Stomach (tissue), 9 donors: ENCODE results near the gene ZNF8. TPM values are rescaled to one million over a fixed set of nuclear protein-coding genes. Genes with fewer than 3 reads are reported as not detected.

ENCODE experiments used
- DNase-seq, 2 donors: peaks; one replicate each; pipeline versions ENCODE4 v3.0.0 to v3.0.0-alpha.2; 2013 to 2019
- H3K27ac ChIP-seq, 5 donors: fragments of 200-600 bp in 4 of 5; sonication (generic) in 4 of 5; one replicate each; pipeline ENCODE4 v1.5.1; 2013 to 2019; ENCODE audit warnings: mild to moderate bottlenecking in 1 of 5, moderate library complexity in 1 of 5
- H3K27me3 ChIP-seq, 3 donors: fragments of 200-600 bp; sonication (generic); one replicate each; pipeline ENCODE4 v1.5.1; 2017 to 2019; ENCODE audit warnings: mixed run types in 1 of 3
- H3K36me3 ChIP-seq, 4 donors: fragments of 200-600 bp; sonication (generic); 1 replicate in 3 of 4; 2 replicates in 1 of 4; pipeline ENCODE4 v1.5.1; 2016 to 2019
- H3K4me1 ChIP-seq, 4 donors: fragments of 200-600 bp; sonication (generic); one replicate each; pipeline ENCODE4 v1.5.1; 2016 to 2019
- H3K4me3 ChIP-seq, 4 donors: fragments of 200-600 bp; sonication (generic) in 3 of 4; one replicate each; pipeline ENCODE4 v1.5.1; 2016 to 2019; ENCODE audit warnings: mild to moderate bottlenecking in 1 of 4
- H3K9me3 ChIP-seq, 4 donors: fragments of 200-600 bp; sonication (generic); one replicate each; pipeline ENCODE4 v1.5.1; 2016 to 2019
- CTCF ChIP-seq, 7 experiments: fragments of 450-650 bp in 4 of 7; fragments of 200-600 bp in 3 of 7; sonication (generic) in 3 of 7; IDR thresholded peaks; one replicate each; pipeline ENCODE4 v1.5.1; 2016 to 2019; ENCODE audit warnings: antibody characterized with exemption in 7 of 7, control low read depth in 2 of 7, mild to moderate bottlenecking in 1 of 7
- EP300 ChIP-seq: sonication (generic); formaldehyde crosslinking; IDR thresholded peaks from one replicate; pipeline ENCODE4 v1.6.1; 2017; ENCODE audit warnings: antibody characterized with exemption
- POLR2A ChIP-seq, 4 donors: fragments of 450-650 bp; IDR thresholded peaks; one replicate each; pipeline ENCODE4 v1.6.1; 2016; ENCODE audit warnings: antibody characterized with exemption in 4 of 4, control low read depth in 2 of 4, mild to moderate bottlenecking in 1 of 4, moderate library complexity in 1 of 4
- POLR2AphosphoS5 ChIP-seq, 3 donors: sonication (generic); formaldehyde crosslinking; IDR thresholded peaks; one replicate each; pipeline ENCODE4 v1.6.1; 2016; ENCODE audit warnings: antibody characterized with exemption in 3 of 3
- WGBS, 5 donors: extraction: QIAGEN DNeasy Blood & Tissue Kit in 3 of 5; methylation state at CpG; one replicate each; pipeline versions ENCODE4 v1.1.5 to v1.1.7; 2013 to 2018; 5-methylcytosine and 5-hydroxymethylcytosine counted together
- intact Hi-C: fragments of 100-400 bp; cut with DNase I; formaldehyde crosslinking; loops from one replicate; pipeline ENCODE4 v1.15.1; 2023; ENCODE audit warnings: low total_unique reads
- polyA plus RNA-seq, 3 donors: library from polyadenylated mRNA; stranded (reverse); fragments of 200-250 nt; gene quantifications; one replicate each; pipeline ENCODE4 v1.2.3, GENCODE V29; 2013
- total RNA-seq, 5 donors: library from RNA; depleted of rRNA; stranded (reverse); fragments of >200 nt; gene quantifications; one replicate each; pipeline versions ENCODE4 v1.1.0 to v1.2.3, GENCODE V29; 2014 to 2016
- donor health status: healthy with polysubstance abuse.
- donor health status: Bipolar disorder and iron deficiency.
- donor health status: healthy.

Gene ZNF8
- total and polyA plus RNA-seq, 8 donors: 0.81 to 9.0 (median 2.5) TPM

DNA sequence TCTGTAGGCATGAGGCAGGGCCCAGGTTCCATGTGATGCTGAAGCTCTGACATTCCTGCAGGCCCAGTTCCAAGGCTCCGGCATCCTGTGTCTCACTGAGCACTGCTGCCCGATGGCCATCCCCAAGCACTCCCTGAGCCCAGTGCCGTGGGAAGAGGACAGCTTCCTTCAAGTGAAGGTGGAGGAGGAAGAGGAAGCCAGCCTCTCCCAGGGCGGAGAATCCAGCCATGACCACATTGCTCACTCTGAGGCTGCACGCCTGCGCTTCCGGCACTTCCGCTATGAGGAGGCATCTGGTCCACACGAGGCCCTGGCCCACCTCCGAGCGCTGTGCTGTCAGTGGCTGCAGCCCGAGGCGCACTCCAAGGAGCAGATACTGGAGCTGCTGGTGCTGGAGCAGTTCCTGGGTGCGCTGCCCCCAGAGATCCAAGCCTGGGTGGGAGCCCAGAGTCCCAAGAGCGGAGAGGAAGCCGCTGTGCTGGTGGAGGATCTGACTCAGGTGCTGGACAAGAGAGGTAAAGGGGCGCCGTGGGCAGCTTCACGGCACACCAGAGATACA is 56.0 kb downstream of the ZNF8 start:
- Histone ChIP-seq H3K9me3 (peaks cover 0 to 17% (median 11%) of the 10 kb centered on the region in 4 donors), H3K4me3 (no peak overlapping the region), H3K27me3 (no peaks in the 10 kb centered on the region), H3K36me3 (peaks cover 29 to 54% (median 52%) of the 10 kb centered on the region in 4 donors), H3K4me1 (peaks cover 0 to 5% (median 2%) of the 10 kb centered on the region in 4 donors), H3K27ac (no peak overlapping the region)
- TF ChIP-seq EP300 (no peak), POLR2A (IDR thresholded peaks at IDR 0.05) (no peak), POLR2AphosphoS5 (IDR thresholded peaks at IDR 0.05) (no peak), CTCF (IDR thresholded peaks at IDR 0.05) (no peak)
- no peak for DNase-seq
- 91 to 97% (median 96%) methylated on average over 18 to 19 of the region's 19 CpGs for WGBS, 5 donors
- intact Hi-C loops: no loop called here

DNA sequence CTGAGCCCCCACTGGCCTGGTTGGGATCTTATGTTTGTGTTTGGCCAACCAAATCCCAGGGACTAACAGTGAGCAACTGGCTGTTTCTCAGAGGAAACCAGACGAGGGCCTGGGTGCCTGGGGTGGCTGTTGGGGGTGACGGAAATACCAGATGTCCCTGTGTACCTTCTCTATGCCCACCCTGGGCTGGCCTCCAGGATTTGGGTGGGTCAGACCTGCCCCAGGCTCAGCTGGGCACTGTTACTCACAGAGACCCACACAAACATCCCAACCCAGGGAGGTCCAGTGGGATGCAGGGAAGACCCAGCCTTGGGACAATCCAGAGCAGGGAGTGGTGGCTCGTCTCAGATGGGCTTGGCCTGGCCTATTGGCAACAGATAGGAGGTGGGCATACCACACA is 56.9 kb downstream of the ZNF8 start:
- Histone ChIP-seq H3K36me3 (peaks cover 29 to 60% (median 57%) of the 10 kb centered on the region in 4 donors), H3K9me3 (peaks cover 0 to 17% (median 11%) of the 10 kb centered on the region in 4 donors), H3K27ac (no peak overlapping the region), H3K4me3 (no peak overlapping the region), H3K27me3 (no peaks in the 10 kb centered on the region), H3K4me1 (peaks cover 0 to 4% (median under 1%) of the 10 kb centered on the region in 4 donors)
- 76 to 92% (median 83%) methylated on average over 2 to 3 of the region's 3 CpGs for WGBS, 5 donors
- DNase-seq: no peak
- TF ChIP-seq POLR2A (IDR thresholded peaks at IDR 0.05) (no peak), POLR2AphosphoS5 (IDR thresholded peaks at IDR 0.05) (no peak), CTCF (IDR thresholded peaks at IDR 0.05) (no peak), EP300 (no peak)
- intact Hi-C loops: no loop called here

- no peaks in the 10 kb centered on the region for H3K4me1 ChIP-seq
- peaks cover 0 to 17% (median 11%) of the 10 kb centered on the region in 4 donors for H3K9me3 ChIP-seq
- no peak overlapping the region for H3K4me3 ChIP-seq
- DNase-seq: no peak
- H3K27me3 ChIP-seq: no peaks in the 10 kb centered on the region
- intact Hi-C loops: no loop called here
- whole genome bisulfite sequencing, 5 donors: 93 to 100% (median 97%) methylated on average over 1 of the region's 1 CpG
- H3K36me3 ChIP-seq: peaks cover 29 to 65% (median 63%) of the 10 kb centered on the region in 4 donors
- TF ChIP-seq CTCF (IDR thresholded peaks at IDR 0.05) (no peak), EP300 (no peak), POLR2AphosphoS5 (IDR thresholded peaks at IDR 0.05) (no peak), POLR2A (IDR thresholded peaks at IDR 0.05) (no peak)
- H3K27ac ChIP-seq: no peak overlapping the region
Observed at GRCh38 chr19:58336216-58336615, 57.5 kb downstream of the ZNF8 start.

GRCh38 chr19:58336820-58337219 is 58.1 kb downstream of the ZNF8 start:
- Histone ChIP-seq H3K4me3 (no peak overlapping the region), H3K9me3 (peaks cover 0 to 17% (median 11%) of the 10 kb centered on the region in 4 donors), H3K4me1 (no peaks in the 10 kb centered on the region), H3K27ac (no peak overlapping the region), H3K27me3 (no peaks in the 10 kb centered on the region), H3K36me3 (peaks cover 29 to 71% (median 67%) of the 10 kb centered on the region in 4 donors)
- DNase-seq: no peak
- WGBS, 5 donors: 93 to 100% (median 98%) methylated on average over 4 of the region's 4 CpGs
- TF ChIP-seq POLR2AphosphoS5 (IDR thresholded peaks at IDR 0.05) (no peak), POLR2A (IDR thresholded peaks at IDR 0.05) (no peak), EP300 (no peak), CTCF (IDR thresholded peaks at IDR 0.05) (no peak)
- intact Hi-C loops: no loop called here
